22Rv1 (cell line): Measurements from ENCODE around the gene MTURN.

Experiments used
- ZFX ChIP-seq: fragments of 450-650 bp; IDR thresholded peaks from 2 replicates; pipeline ENCODE4 v1.6.1; 2017; ENCODE audit warnings: antibody characterized with exemption, borderline replicate concordance
- TF ChIP-seq, protein P1 (sequence below): fragments of 450-650 bp; IDR thresholded peaks from 2 replicates; pipeline ENCODE4 v1.5.1; 2017; ENCODE audit warnings: mild to moderate bottlenecking

DNA sequence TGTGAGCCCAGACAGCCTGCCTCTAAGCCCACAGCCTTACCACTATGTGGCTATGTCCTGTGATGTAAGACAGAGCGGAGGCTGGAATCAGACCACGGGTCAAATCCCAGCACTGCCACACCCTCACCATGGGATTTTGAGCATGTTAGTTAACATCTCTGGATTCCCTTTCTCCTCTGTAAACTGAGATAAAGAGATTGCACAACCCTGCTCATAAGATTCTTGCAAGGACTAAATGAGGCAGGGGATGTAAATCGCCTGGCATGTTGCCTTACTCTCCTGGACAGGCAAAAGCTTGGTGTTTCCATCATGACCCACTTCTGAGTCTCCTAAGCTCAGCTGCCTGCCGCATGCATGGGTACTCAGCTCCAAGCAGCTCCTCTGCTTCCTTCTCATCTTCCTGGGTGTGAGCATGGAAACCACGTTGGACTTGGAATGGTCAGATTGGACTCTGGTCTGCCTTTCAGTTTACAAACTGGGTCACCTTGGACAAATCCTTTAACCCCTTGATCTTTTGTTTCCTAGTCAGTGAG is 41.3 kb upstream of the MTURN start:
- TF ChIP-seq, protein P1, sequence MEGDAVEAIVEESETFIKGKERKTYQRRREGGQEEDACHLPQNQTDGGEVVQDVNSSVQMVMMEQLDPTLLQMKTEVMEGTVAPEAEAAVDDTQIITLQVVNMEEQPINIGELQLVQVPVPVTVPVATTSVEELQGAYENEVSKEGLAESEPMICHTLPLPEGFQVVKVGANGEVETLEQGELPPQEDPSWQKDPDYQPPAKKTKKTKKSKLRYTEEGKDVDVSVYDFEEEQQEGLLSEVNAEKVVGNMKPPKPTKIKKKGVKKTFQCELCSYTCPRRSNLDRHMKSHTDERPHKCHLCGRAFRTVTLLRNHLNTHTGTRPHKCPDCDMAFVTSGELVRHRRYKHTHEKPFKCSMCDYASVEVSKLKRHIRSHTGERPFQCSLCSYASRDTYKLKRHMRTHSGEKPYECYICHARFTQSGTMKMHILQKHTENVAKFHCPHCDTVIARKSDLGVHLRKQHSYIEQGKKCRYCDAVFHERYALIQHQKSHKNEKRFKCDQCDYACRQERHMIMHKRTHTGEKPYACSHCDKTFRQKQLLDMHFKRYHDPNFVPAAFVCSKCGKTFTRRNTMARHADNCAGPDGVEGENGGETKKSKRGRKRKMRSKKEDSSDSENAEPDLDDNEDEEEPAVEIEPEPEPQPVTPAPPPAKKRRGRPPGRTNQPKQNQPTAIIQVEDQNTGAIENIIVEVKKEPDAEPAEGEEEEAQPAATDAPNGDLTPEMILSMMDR: no peak
- TF ChIP-seq ZFX: no peak
